Measurements from ENCODE around the gene RAP1GAP. TPM values are rescaled to one million over a fixed set of nuclear protein-coding genes. Genes with fewer than 3 reads are reported as not detected.
"Not testable (repeated sequence)": the region's sequence is repeated elsewhere in the genome, so short reads cannot be mapped to it uniquely, and the experiment has no call there.

The RAP1GAP gene
- total RNA-seq, 1 donor from 2014 or later = 0.42 TPM

GRCh38 chr1:21640653-21641052 lies 28.5 kb downstream of the RAP1GAP start:
- Mint-ChIP-seq H3K4me1 (peaks cover 5% of the 10 kb centered on the region), H3K27me3 (no peaks in the 10 kb centered on the region), H3K9me3 (no peaks in the 10 kb centered on the region), H3K4me3 (no peak overlapping the region), H3K36me3 (ENCODE audit: low read depth) (no peaks in the 10 kb centered on the region), H3K27ac (no peak overlapping the region)
- intact Hi-C loops (cut with micrococcal nuclease) = no loop called here
- DNase-seq = no peak

GRCh38 chr1:21639594-21640041 lies 29.5 kb downstream of the RAP1GAP start:
- Mint-ChIP-seq H3K27me3 (no peaks in the 10 kb centered on the region), H3K27ac (no peak overlapping the region), H3K9me3 (no peaks in the 10 kb centered on the region), H3K36me3 (ENCODE audit: low read depth) (no peaks in the 10 kb centered on the region), H3K4me3 (no peak overlapping the region), H3K4me1 (peaks cover 5% of the 10 kb centered on the region)
- intact Hi-C loops (cut with micrococcal nuclease) = no loop called here
- DNase-seq = no peak

DNA sequence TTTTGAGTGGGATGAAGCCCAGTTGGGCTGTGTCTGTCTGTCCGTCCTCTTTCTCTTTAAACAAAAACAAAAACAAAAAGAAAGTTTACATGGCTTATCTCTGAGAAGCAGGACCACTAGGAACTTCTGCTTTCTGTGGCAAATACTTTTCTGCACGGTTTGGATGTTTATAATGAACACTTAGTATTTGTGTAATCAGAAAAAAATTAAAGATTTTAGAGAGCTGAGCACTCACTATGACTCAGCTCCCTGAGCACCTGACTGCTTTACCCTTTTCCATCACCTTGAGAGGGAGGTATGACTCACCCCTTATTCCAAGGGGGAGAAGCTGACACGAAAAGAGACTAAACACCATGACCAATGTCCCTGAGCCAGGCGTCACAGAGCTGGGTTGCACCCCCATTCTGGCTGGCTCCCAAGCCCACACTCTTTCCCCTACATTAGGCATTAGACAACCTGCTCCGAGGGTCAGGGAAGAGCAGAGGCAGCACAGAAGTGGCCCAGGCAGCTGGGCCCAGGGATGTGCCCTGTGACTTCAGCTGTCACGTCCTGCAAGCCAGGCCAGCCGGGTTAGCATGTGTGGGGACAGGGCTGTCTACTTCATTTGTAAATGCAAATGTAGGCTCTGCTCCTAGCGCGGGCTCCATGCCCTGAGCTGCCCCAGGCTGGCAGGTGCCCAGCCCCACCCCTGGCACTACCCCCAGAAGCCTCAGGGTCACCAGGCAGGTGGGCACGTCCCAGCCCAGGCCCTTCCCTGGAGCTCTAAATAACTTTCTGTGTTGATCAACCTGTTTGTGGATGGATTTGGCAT lies 30.4 kb downstream of the RAP1GAP start:
- DNase-seq = no peak
- Mint-ChIP-seq H3K9me3 (no peaks in the 10 kb centered on the region), H3K4me3 (no peak overlapping the region), H3K4me1 (peaks cover 5% of the 10 kb centered on the region), H3K27me3 (no peaks in the 10 kb centered on the region), H3K36me3 (ENCODE audit: low read depth) (no peaks in the 10 kb centered on the region), H3K27ac (no peak overlapping the region)
- intact Hi-C loops (cut with micrococcal nuclease) = no loop called here

DNA sequence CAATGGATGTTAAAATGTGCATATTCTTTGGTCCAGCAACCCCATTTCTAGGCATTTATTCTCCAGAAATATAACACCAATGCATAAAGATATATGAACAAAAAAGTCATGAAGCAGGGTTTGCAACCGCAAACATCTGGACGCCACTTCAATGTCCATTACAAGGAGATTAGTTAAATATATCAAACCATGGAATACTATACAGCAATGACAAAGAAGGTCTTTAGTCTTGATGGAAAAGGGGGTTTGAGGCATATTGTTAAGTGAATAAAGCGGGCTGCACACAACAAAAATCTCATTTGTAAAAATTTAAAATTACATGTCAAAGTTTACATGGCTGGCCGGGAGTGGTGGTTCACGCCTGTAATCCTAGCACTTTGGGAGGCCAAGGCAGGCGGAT lies 31.6 kb downstream of the RAP1GAP start:
- H3K27ac Mint-ChIP-seq = no peak overlapping the region
- DNase-seq = no peak
- H3K27me3 Mint-ChIP-seq = no peaks in the 10 kb centered on the region
- H3K4me3 Mint-ChIP-seq = no peak overlapping the region
- H3K9me3 Mint-ChIP-seq = no peaks in the 10 kb centered on the region
- H3K4me1 Mint-ChIP-seq = peaks cover 5% of the 10 kb centered on the region
- intact Hi-C loops (cut with micrococcal nuclease) = no loop called here
- no peaks in the 10 kb centered on the region for H3K36me3 Mint-ChIP-seq (ENCODE audit: low read depth)

GRCh38 chr1:21636029-21636428 lies 33.1 kb downstream of the RAP1GAP start:
- Mint-ChIP-seq H3K4me3 (no peak overlapping the region), H3K36me3 (ENCODE audit: low read depth) (no peaks in the 10 kb centered on the region), H3K4me1 (peaks cover 5% of the 10 kb centered on the region), H3K27me3 (no peaks in the 10 kb centered on the region), H3K27ac (no peak overlapping the region), H3K9me3 (no peaks in the 10 kb centered on the region)
- intact Hi-C loops (cut with micrococcal nuclease) = no loop called here
- DNase-seq = no peak

GRCh38 chr1:21634806-21635535 lies 34.2 kb downstream of the RAP1GAP start:
- no peak overlapping the region for H3K27ac Mint-ChIP-seq
- H3K9me3 Mint-ChIP-seq = no peaks in the 10 kb centered on the region
- no peaks in the 10 kb centered on the region for H3K36me3 Mint-ChIP-seq (ENCODE audit: low read depth)
- no peak overlapping the region for H3K4me3 Mint-ChIP-seq
- peaks cover 3% of the 10 kb centered on the region for H3K27me3 Mint-ChIP-seq
- intact Hi-C loops (cut with micrococcal nuclease) = no loop called here
- peaks cover 5% of the 10 kb centered on the region for H3K4me1 Mint-ChIP-seq
- no peak for DNase-seq

- intact Hi-C loops (cut with micrococcal nuclease) = no loop called here
- Mint-ChIP-seq H3K9me3 (no peaks in the 10 kb centered on the region), H3K4me1 (peaks cover 5% of the 10 kb centered on the region), H3K4me3 (no peak overlapping the region), H3K27ac (no peak overlapping the region), H3K27me3 (peaks cover 3% of the 10 kb centered on the region), H3K36me3 (ENCODE audit: low read depth) (no peaks in the 10 kb centered on the region)
- DNase-seq = no peak
Observed at GRCh38 chr1:21633992-21634805, 35.0 kb downstream of the RAP1GAP start.

DNA sequence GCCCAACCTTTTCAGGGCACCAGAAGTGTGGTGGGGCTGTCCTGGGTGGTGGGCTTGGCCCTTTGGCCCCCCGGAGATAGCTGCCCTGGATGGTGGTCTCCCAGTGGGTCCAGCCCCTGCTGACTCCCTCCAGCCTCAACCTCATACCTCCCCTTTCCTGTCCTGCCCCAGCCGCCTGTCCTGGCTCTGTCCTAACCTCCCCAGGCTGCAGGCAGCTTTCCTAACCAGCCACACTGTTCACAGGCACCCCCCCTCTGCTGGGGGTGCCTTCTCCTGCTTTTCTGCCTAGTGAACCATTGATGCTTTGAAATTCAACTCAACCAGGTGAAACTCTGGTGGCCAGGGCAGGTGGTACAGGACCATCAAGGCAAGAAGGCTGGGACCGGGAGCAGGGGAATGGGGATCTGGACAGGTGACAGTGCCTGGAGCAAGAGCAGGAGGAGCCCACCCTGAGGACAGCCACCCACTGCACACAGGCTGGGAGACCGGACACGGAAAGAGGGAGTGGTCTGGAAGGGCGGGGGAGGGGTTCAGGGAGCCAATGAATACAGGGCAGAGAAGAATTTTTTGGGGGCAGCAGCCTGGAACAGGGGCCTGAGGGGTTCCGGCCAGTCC lies 35.9 kb downstream of the RAP1GAP start:
- Mint-ChIP-seq H3K27me3 (peaks cover 3% of the 10 kb centered on the region), H3K27ac (no peak overlapping the region), H3K9me3 (no peaks in the 10 kb centered on the region), H3K4me3 (no peak overlapping the region), H3K36me3 (ENCODE audit: low read depth) (no peaks in the 10 kb centered on the region), H3K4me1 (no peaks in the 10 kb centered on the region)
- intact Hi-C loops (cut with micrococcal nuclease) = no loop called here
- no peak for DNase-seq

DNA sequence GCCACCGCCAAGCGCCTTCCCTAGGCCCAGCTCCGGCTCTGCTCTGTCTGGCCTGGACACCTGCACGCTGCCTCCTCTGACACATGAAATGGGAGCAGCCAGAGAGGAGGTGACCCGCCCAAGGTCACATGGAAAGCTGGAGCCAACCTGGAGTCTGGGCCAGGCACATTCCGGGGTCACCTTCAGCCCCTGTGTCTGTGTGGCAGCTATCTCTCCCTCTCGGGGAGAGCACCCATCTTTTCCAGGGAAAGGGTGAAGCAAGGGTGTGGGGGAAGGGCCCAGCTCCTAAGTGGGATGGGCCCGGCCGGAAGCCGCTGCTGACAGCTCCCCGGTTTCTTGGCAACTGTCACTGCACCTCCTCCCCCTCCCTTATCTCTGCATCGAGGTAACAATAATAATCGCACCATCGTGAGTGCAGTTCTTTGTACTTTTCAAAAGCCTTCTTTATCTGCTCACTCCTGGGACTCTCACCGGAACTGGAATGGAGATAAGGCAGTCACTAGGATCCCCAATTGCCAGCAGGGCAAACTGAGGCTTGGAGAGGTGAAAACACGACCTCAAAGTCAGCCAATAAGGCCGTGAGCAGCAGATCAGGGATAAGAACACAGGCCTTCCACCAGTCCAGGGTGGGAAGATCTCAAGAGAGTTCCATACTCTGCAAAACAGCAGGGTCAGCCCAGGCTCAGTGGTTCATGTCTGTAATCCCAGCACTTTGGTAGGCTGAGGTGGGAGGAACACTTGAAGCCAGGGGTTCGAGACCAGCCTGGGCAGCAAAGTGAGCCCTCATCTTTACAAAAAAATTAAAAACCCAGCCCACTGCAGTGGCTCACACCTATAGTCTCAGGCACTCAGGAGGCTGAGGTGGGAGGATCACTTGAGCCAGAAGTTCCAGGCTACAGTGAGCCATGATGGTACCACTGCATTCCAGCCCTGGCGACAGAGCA lies 36.9 kb downstream of the RAP1GAP start:
- Mint-ChIP-seq H3K4me3 (no peak overlapping the region), H3K9me3 (no peaks in the 10 kb centered on the region), H3K4me1 (no peaks in the 10 kb centered on the region), H3K27ac (no peak overlapping the region), H3K36me3 (ENCODE audit: low read depth) (no peaks in the 10 kb centered on the region), H3K27me3 (peaks cover 3% of the 10 kb centered on the region)
- intact Hi-C loops (cut with micrococcal nuclease) = no loop called here
- DNase-seq = no peak

DNA sequence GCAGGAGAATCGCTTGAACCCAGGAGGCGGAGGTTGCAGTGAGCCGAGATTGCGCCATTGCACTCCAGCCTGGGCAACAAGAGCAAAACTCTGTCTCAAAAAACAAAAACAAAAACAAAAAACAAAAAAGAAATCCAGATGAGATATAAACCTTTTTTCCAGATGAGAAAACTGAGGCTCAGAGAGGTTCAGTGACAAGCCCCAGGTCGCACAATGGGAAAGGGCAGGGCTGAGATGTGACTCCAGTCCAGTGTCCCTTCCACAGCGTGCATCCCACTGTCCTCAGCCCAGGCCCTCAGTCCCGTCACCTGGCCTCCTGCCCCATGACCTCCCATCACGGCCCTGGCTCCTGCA lies 37.6 kb downstream of the RAP1GAP start:
- H3K27me3 Mint-ChIP-seq; H3K36me3 Mint-ChIP-seq (ENCODE audit: low read depth); DNase-seq; H3K4me3 Mint-ChIP-seq; intact Hi-C loops (cut with micrococcal nuclease); H3K9me3 Mint-ChIP-seq; H3K27ac Mint-ChIP-seq; H3K4me1 Mint-ChIP-seq: not testable (repeated sequence)

DNA sequence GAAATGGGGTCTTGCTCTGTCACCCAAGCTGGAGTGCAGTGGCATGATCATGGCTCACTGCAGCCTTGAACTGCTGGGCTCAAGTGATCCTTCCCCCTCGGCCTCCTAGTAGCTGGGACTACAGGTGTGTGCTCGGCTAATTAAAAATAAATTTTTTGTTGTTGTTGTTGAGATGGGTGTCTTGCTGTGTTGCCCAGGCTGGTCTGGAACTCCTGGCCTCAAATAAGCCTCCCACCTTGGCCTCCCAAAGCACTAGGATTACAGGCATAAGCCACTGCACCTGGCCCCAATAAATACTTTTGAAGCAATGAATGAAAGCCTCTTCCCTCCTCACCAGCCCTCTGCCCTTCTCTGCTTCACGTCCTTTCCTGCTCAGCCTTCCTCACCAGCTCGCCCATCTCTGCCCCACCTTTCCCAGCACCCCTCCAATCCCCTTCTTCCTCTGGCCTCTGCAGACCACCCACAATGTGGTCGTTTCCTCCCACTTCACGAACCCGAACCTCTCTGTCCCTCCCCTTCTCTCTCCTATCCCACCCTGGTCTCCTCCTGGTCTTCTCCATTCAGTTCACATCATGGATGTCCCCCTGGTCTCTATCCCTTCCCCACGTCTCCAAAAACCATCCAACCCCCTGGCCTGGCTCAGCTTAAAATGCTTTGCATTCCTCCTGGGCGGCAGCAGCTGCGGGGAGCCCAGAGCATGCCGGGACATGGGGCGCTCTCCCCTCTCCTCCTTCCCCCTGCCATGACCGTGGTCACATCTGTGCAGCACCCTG lies 38.4 kb downstream of the RAP1GAP start:
- DNase-seq = no peak
- H3K9me3 Mint-ChIP-seq = no peaks in the 10 kb centered on the region
- H3K27ac Mint-ChIP-seq = no peak overlapping the region

GRCh38 chr1:21629971-21630370 lies 39.2 kb downstream of the RAP1GAP start:
- Mint-ChIP-seq H3K36me3 (ENCODE audit: low read depth) (no peaks in the 10 kb centered on the region), H3K9me3 (no peaks in the 10 kb centered on the region)
- DNase-seq = no peak

More for the DNA sequence above, 38.4 kb downstream of the RAP1GAP start:
- Mint-ChIP-seq H3K4me1 (no peaks in the 10 kb centered on the region), H3K36me3 (ENCODE audit: low read depth) (no peaks in the 10 kb centered on the region), H3K27me3 (peaks cover 3% of the 10 kb centered on the region), H3K4me3 (no peak overlapping the region)
- intact Hi-C loops (cut with micrococcal nuclease) = no loop called here

More at GRCh38 chr1:21629971-21630370, 39.2 kb downstream of the RAP1GAP start:
- no peaks in the 10 kb centered on the region for H3K4me1 Mint-ChIP-seq
- H3K4me3 Mint-ChIP-seq = no peak overlapping the region
- peaks cover 3% of the 10 kb centered on the region for H3K27me3 Mint-ChIP-seq
- intact Hi-C loops (cut with micrococcal nuclease) = no loop called here
- H3K27ac Mint-ChIP-seq = no peak overlapping the region
